HCT116 (cell line): Measurements from ENCODE around the gene MED26. TPM values are rescaled to one million over a fixed set of nuclear protein-coding genes. Genes with fewer than 3 reads are reported as not detected.

ENCODE experiments used
- ATAC-seq: fragments of 200-7000 bp; cut with Tn5 transposase; 2 replicates; pipeline ENCODE4 v1.9.1; 2020; ENCODE audit warnings: mild to moderate bottlenecking, moderate library complexity
- BruUV-seq: library from RNA; stranded (reverse); fragments of 400-500 nt; replicated peaks from 2 replicates; lab custom pipeline; 2021; lab: Mats Ljungman, UMichigan
- CTCF ChIA-PET: fragments of 300-600 bp; sonication (Branson Sonifier 250); formaldehyde crosslinking; loops from one replicate; lab custom pipeline; 2021; ENCODE audit warnings: antibody characterized with exemption; lab: Charles Lee
- POLR2A ChIA-PET: fragments of 300-600, 350-600 bp; sonication (Branson Sonifier 250); formaldehyde crosslinking; loops from one replicate; lab custom pipeline; 2021; ENCODE audit warnings: antibody characterized with exemption; lab: Charles Lee
- RAD21 ChIA-PET, 2 experiments: fragments of 300-600 bp; sonication (Branson Sonifier 250); formaldehyde crosslinking; loops; one replicate each; lab custom pipeline; 2023; ENCODE audit warnings: low total read pairs in 2 of 2; ENCODE audit not compliant: uncharacterized antibody in 2 of 2, unreplicated experiment in 2 of 2, low non-redundant PET in 1 of 2; lab: Charles Lee
- DNase-seq: peaks from one replicate; pipeline ENCODE4 v3.0.0-alpha.2; 2010; ENCODE audit warnings: low read depth, low spot score
- H2AFZ ChIP-seq: fragments of 200-600 bp; shearing (Covaris generic), sonication (generic); 2 replicates; pipeline ENCODE4 v1.6.1; 2017; ENCODE audit warnings: low read depth, mixed run types, mixed read lengths, antibody characterized with exemption, low read length; ENCODE audit not compliant: poor library complexity, severe bottlenecking
- H3K27ac ChIP-seq: 2 replicates; pipeline ENCODE4 v1.5.1; 2012; ENCODE audit warnings: low read depth, low read length
- H3K27me3 ChIP-seq: fragments of 200-600 bp; sonication (generic); 2 replicates; pipeline ENCODE4 v1.6.1; 2016; ENCODE audit warnings: mixed run types, low read length, mixed read lengths; ENCODE audit not compliant: insufficient read depth
- H3K36me3 ChIP-seq, 2 experiments: fragments of 200-500 bp in 1 of 2; fragments of 200-600 bp in 1 of 2; sonication (Bioruptor generic) in 1 of 2; sonication (generic) in 1 of 2; 2 replicates each; pipeline versions ENCODE4 v1.5.1 to v1.6.1; 2014 to 2016; ENCODE audit warnings: low read length in 2 of 2, inconsistent platforms in 1 of 2, mixed read lengths in 1 of 2, mixed run types in 1 of 2; ENCODE audit not compliant: insufficient read depth in 2 of 2, control insufficient read depth in 1 of 2
- H3K4me1 ChIP-seq, 2 experiments: fragments of 200-600 bp in 1 of 2; sonication (generic) in 1 of 2; 2 replicates each; pipeline versions ENCODE4 v1.5.1 to v1.6.1; 2012 to 2017; ENCODE audit warnings: low read length in 2 of 2, inconsistent platforms in 1 of 2, mild to moderate bottlenecking in 1 of 2, mixed read lengths in 1 of 2, mixed run types in 1 of 2, moderate library complexity in 1 of 2; ENCODE audit not compliant: insufficient read depth in 2 of 2, control insufficient read depth in 1 of 2
- H3K4me2 ChIP-seq: fragments of 200-600 bp; sonication (generic); 2 replicates; pipeline ENCODE4 v1.6.1; 2017; ENCODE audit warnings: mixed run types, low read length, mixed read lengths
- H3K4me3 ChIP-seq, 2 experiments: fragments of 200-600 bp in 1 of 2; sonication (generic) in 1 of 2; replicated peaks in 1 of 2; 2 replicates each; pipeline ENCODE4 v1.5.1; 2011 to 2016; ENCODE audit warnings: low read length in 2 of 2, control low read depth in 1 of 2, low read depth in 1 of 2, mild to moderate bottlenecking in 1 of 2, mixed read lengths in 1 of 2, mixed run types in 1 of 2
- H3K79me2 ChIP-seq: fragments of 200-600 bp; sonication (generic); 2 replicates; pipeline ENCODE4 v1.6.1; 2017; ENCODE audit warnings: mild to moderate bottlenecking, mixed run types, low read length, moderate library complexity, mixed read lengths; ENCODE audit not compliant: insufficient read depth
- H3K9ac ChIP-seq: fragments of 200-600 bp; sonication (generic); 2 replicates; pipeline ENCODE4 v1.6.1; 2016; ENCODE audit warnings: low read length, mixed read lengths
- H3K9me2 ChIP-seq: fragments of 200-600 bp; sonication (generic), shearing (Covaris generic); 2 replicates; pipeline ENCODE4 v1.6.1; 2017; ENCODE audit warnings: mixed run types, mild to moderate bottlenecking, moderate library complexity; ENCODE audit not compliant: insufficient read depth
- H3K9me3 ChIP-seq, 2 experiments: fragments of 200-500 bp in 1 of 2; fragments of 200-600 bp in 1 of 2; sonication (Bioruptor generic) in 1 of 2; sonication (generic) in 1 of 2; 2 replicates each; pipeline ENCODE4 v1.6.1; 2014 to 2017; ENCODE audit warnings: low read length in 2 of 2, mixed read lengths in 2 of 2, inconsistent platforms in 1 of 2, low read depth in 1 of 2, mild to moderate bottlenecking in 1 of 2, mixed run types in 1 of 2, moderate library complexity in 1 of 2; ENCODE audit not compliant: control insufficient read depth in 1 of 2, insufficient read depth in 1 of 2
- H4K20me1 ChIP-seq: fragments of 200-600 bp; sonication (generic), shearing (Covaris generic); 2 replicates; pipeline ENCODE4 v1.6.1; 2017; ENCODE audit warnings: mixed run types, mild to moderate bottlenecking, moderate library complexity; ENCODE audit not compliant: insufficient read depth
- CEBPB ChIP-seq: IDR thresholded peaks from 2 replicates; pipeline ENCODE4 v1.6.1; 2012; ENCODE audit warnings: low read depth
- EZH2phosphoT487 ChIP-seq: fragments of 200-600 bp; IDR thresholded peaks from 2 replicates; pipeline ENCODE4 v1.6.1; 2018; ENCODE audit warnings: antibody characterized with exemption, borderline replicate concordance
- FOSL1 ChIP-seq: IDR thresholded peaks from 2 replicates; pipeline ENCODE4 v1.6.1; 2012; ENCODE audit warnings: low read depth
- MAX ChIP-seq: IDR thresholded peaks from 2 replicates; pipeline ENCODE4 v1.6.1; 2012
- POLR2A ChIP-seq: IDR thresholded peaks from 2 replicates; pipeline ENCODE4 v1.7.0; 2011; ENCODE audit warnings: borderline replicate concordance; ENCODE audit not compliant: insufficient read depth, insufficient read length; ENCODE audit errors: extremely low read depth
- SIN3A ChIP-seq: IDR thresholded peaks from 2 replicates; pipeline ENCODE4 v1.6.1; 2012; ENCODE audit warnings: low read depth
- SRF ChIP-seq: IDR thresholded peaks from 2 replicates; pipeline ENCODE4 v1.6.1; 2012; ENCODE audit warnings: low read depth
- TCF7L2 ChIP-seq: IDR thresholded peaks from 2 replicates; pipeline ENCODE4 v1.7.0; 2011; ENCODE audit warnings: borderline replicate concordance, inconsistent platforms; ENCODE audit not compliant: insufficient read depth, insufficient read length; ENCODE audit errors: extremely low read depth
- YY1 ChIP-seq: IDR thresholded peaks from 2 replicates; pipeline ENCODE4 v1.6.1; 2011; ENCODE audit warnings: low read length, low read depth, moderate library complexity, mild to moderate bottlenecking; ENCODE audit not compliant: insufficient replicate concordance; ENCODE audit errors: extremely low read depth
- ZBTB33 ChIP-seq: IDR thresholded peaks from 2 replicates; pipeline ENCODE4 v1.6.1; 2011; ENCODE audit warnings: mild to moderate bottlenecking, low read length, moderate library complexity; ENCODE audit not compliant: insufficient replicate concordance; ENCODE audit errors: extremely low read depth
- intact Hi-C: fragments of 100-400 bp; cut with micrococcal nuclease; formaldehyde crosslinking; loops from 2 replicates; pipeline ENCODE4 v1.10.0; 2022
- total RNA-seq: library from RNA; stranded (reverse); gene quantifications from one replicate; pipeline ENCODE4 v1.2.1, GENCODE V29; 2021; ENCODE audit not compliant: unreplicated experiment

The MED26 gene
- total RNA-seq, 1 experiment from 2014 or later = 13.3 TPM

- H3K9me2 ChIP-seq = no peaks in the 10 kb centered on the region
- no peak overlapping the region for H3K9ac ChIP-seq
- CTCF ChIA-PET = no interaction called here
- peaks cover 93% of the 10 kb centered on the region for H3K79me2 ChIP-seq
- POLR2A ChIA-PET = no interaction called here
- H3K4me1 ChIP-seq = peaks cover 3 to 12% of the 10 kb centered on the region in 2 experiments; a peak in 2 of 4 replicates
- TF ChIP-seq SIN3A (no peak), EZH2phosphoT487 (no peak), YY1 (no peak), ZBTB33 (no peak), MAX (no peak), SRF (no peak), FOSL1 (no peak), CEBPB (no peak), POLR2A (no peak), TCF7L2 (no peak)
- TF ChIP-seq, all 23 proteins: peak for 0
- RAD21 ChIA-PET = no interaction called here
- Histone ChIP-seq H3K9me3 (no peaks in the 10 kb centered on the region), H2AFZ (no peak overlapping the region), H3K27me3 (no peaks in the 10 kb centered on the region), H3K4me3 (no peak overlapping the region), H3K4me2 (no peak overlapping the region), H3K36me3 (peaks cover 17 to 24% of the 10 kb centered on the region in 2 experiments; a peak in 3 of 4 replicates), H4K20me1 (no peaks in the 10 kb centered on the region), H3K27ac (no peak overlapping the region)
- BruUV-seq = no TSS peak
- intact Hi-C loops = no loop called here
- DNase-seq (no peak), ATAC-seq (no peak)
Measured at GRCh38 chr19:16577531-16577985, 50.4 kb downstream of the MED26 start.
